Skeletal muscle tissue (tissue), 4 donors: ENCODE data around the gene RIN1. TPM values are rescaled to one million over a fixed set of nuclear protein-coding genes. Genes with fewer than 3 reads are reported as not detected.

Experiments used
- H3K27ac ChIP-seq: one replicate; pipeline ENCODE4 v1.7.0; 2013; ENCODE audit warnings: mild to moderate bottlenecking, low read depth, low read length, inconsistent platforms
- H3K27me3 ChIP-seq, 3 donors: one replicate each; pipeline ENCODE4 v1.7.0; 2013; ENCODE audit warnings: low read length in 3 of 3; ENCODE audit not compliant: control insufficient read depth in 3 of 3, insufficient read depth in 3 of 3
- H3K36me3 ChIP-seq, 3 donors: one replicate each; pipeline ENCODE4 v1.7.0; 2013; ENCODE audit warnings: low read length in 3 of 3; ENCODE audit not compliant: control insufficient read depth in 3 of 3, insufficient read depth in 3 of 3
- H3K4me1 ChIP-seq, 3 donors: one replicate each; pipeline ENCODE4 v1.7.0; 2013; ENCODE audit warnings: low read length in 3 of 3, mild to moderate bottlenecking in 3 of 3; ENCODE audit not compliant: control insufficient read depth in 3 of 3, insufficient read depth in 3 of 3
- H3K4me3 ChIP-seq, 3 donors: one replicate each; pipeline ENCODE4 v1.7.0; 2013; ENCODE audit warnings: low read length in 3 of 3
- H3K9ac ChIP-seq, 3 donors: one replicate each; pipeline ENCODE4 v1.7.0; 2013; ENCODE audit warnings: low read length in 3 of 3, mild to moderate bottlenecking in 3 of 3, moderate library complexity in 2 of 3, low read depth in 1 of 3
- H3K9me3 ChIP-seq, 3 donors: one replicate each; pipeline ENCODE4 v1.7.0; 2013; ENCODE audit warnings: low read length in 3 of 3; ENCODE audit not compliant: control insufficient read depth in 3 of 3
- total RNA-seq: library from RNA; depleted of rRNA; stranded (reverse); fragments of >200 nt; gene quantifications from one replicate; pipeline ENCODE4 v1.2.3, GENCODE V29; 2014
- donor health status: Osteomylitis.

The RIN1 gene
- total RNA-seq, 1 donor from 2014 or later: 5.7 TPM

DNA sequence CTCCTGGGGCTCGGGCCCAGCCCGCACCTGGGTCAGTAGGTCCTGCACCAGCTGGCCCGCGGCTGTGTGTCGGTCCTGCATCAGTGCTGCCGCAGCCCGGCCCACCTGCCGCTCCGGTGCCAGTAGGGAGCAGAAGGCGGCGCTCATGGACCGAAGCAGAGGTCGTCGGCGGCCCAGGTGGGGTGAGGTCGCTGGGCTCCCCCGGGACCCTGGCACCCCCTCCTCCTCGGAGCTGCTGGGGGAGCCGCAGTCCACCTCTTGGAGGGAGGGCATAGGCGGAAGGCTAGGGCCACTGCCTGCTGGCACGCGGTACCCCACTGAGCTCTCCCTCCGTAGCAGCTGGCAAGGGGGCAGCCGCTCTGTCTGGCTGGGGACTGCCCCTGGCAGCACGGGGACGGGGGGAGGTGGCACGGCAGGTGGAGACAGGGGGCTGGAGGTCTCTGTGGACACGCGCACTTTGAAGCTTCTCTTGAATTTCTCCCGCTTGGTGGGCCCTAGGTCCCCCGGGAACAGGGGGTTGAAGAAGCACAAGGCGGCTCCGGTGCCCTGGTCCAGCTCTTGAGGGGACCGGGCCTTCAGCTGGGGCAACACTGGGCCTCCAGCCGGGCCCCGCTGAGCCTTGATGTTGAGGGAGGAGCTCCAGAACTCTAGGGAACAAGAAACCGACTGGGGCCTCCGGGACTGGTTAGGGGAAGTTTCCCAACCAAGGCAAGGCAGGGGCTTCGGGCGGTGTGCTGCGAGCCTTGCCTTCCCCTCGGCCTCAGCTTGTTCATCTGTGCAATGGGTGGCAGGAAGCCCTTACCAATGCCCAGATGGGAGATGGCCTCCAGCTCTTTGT is 1.4 kb downstream of the RIN1 start:
- Histone ChIP-seq H3K9ac (peak overlapping the region; percentile 72 to 89 (median 81)), H3K27me3 (no peaks in the 10 kb centered on the region), H3K36me3 (peaks cover 19 to 37% (median 36%) of the 10 kb centered on the region in 3 donors), H3K9me3 (no peaks in the 10 kb centered on the region), H3K4me3 (peak overlapping the region in 2 of 3 donors; percentile 73 to 75), H3K4me1 (peaks cover 24 to 37% (median 35%) of the 10 kb centered on the region in 3 donors), H3K27ac (no peak overlapping the region)

DNA sequence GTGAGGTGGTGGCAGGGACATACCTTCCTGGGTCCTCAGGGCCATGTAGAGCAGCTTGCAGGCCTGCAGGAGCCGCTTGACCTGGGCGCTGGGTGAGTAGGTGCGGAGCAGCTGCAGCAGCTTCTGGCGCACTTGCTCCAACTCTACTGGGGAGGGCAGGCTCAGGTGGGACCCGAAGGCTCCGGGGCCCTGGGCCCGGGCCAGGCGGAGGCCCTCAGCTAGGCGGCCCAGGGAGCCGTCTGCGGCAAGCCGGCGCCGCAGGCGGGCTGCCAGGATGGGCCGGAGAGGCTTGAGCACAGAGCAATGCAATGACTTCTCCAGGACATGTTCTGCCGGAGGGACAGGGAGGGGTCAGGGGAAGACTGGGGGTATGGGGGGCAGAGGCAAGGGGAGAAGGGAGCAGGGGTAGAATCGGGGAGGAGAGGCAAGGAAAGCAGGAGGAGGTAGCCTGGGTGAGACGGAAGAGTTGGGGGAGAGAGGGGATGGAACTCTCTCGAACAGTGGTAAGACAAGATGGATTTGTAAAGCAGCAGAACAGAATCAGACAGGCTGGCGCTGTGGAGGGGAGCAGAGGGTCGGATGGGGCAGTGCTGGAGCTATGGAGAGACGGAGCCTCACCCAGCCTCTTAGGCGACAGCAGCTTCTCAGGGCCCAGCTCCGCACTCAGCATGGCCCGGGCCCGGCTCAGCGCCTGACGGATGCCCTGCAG is 2.2 kb downstream of the RIN1 start:
- Histone ChIP-seq H3K27ac (no peak overlapping the region), H3K4me3 (no peak overlapping the region), H3K27me3 (no peaks in the 10 kb centered on the region), H3K9me3 (no peaks in the 10 kb centered on the region), H3K9ac (no peak overlapping the region), H3K36me3 (peaks cover 11 to 31% (median 31%) of the 10 kb centered on the region in 3 donors), H3K4me1 (peaks cover 24 to 37% (median 37%) of the 10 kb centered on the region in 3 donors)

DNA sequence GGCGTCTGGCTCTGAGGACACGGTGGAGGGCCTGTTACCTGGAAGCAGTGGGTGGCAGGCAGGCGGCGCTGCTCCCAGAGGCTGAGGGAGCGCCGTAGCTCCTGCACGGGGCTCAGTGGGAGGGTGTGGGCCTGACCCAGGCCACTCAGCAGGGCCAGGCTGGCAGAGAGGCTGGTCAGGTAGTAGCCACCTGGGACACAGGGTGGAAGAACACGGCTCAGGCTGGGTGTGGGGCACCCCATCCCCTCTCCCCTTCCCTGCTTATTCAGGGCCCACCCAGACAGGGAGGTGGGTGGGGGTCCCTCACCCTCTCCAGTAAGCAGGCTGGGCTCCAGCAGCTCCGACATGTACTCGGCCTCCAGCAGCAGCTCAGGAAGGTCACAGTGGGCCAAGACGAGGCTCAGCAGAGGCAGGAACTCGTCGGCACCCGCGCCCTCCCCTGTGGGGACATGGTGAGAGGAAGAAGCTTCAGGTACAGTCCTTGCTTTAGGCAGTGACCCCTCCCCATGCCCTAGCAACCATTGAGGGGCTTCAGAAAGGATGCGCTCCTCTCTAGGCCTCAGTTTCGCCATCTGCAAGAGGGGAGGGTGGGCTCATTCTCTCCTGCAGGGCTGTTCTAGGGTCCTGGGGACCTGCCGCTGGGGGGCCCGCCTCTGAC is 2.9 kb downstream of the RIN1 start:
- H3K9me3 ChIP-seq: no peaks in the 10 kb centered on the region
- H3K36me3 ChIP-seq: peaks cover 6 to 26% (median 24%) of the 10 kb centered on the region in 3 donors
- H3K9ac ChIP-seq: no peak overlapping the region
- H3K27ac ChIP-seq: no peak overlapping the region
- H3K27me3 ChIP-seq: no peaks in the 10 kb centered on the region
- peaks cover 28 to 44% (median 43%) of the 10 kb centered on the region in 3 donors for H3K4me1 ChIP-seq
- no peak overlapping the region for H3K4me3 ChIP-seq

DNA sequence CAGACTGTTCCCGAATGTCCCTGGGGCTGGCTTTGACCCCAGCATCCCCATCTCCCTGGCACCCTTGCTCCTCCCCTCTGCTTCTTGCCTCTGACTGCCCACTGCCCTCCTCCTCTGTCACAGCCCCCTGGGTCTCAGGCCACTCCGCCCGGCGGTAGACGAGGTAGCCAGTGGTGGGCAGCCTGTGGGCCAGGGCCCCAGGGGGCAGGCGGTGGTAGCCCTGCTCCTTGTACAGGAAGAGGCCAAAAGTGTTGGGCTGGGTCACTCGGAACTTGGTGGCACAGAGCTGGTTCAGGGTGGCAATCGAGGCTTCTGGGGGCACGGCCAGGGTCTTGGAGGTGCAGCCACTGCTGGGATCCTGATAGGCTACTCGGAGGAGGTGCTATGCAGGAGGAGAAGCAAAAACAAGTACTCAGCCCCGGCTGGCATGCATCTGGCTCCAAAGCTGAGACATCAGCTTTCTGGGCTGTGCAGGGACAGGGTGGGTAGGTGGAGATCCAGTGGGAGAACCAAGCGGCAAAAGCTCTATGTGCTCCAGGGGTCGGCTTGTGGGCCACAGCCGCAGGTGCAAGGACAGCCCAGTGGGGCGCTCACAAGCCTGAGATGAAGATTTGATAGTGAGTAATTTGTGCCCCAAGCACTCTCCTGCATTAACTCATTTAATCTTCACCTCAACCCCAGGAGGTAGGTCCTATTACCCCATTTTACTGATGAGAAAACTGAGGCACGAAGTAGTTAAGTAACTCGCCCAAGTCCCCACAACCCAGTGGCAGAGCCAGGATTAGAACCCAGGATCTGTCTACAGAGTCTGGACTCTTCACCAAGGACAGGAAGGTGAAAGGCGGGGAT is 3.6 kb downstream of the RIN1 start:
- Histone ChIP-seq H3K4me1 (peaks cover 35 to 49% (median 46%) of the 10 kb centered on the region in 3 donors), H3K4me3 (no peak overlapping the region), H3K36me3 (peaks cover 6 to 21% (median 20%) of the 10 kb centered on the region in 3 donors), H3K27ac (no peak overlapping the region), H3K9ac (no peak overlapping the region), H3K9me3 (no peaks in the 10 kb centered on the region), H3K27me3 (no peaks in the 10 kb centered on the region)

DNA sequence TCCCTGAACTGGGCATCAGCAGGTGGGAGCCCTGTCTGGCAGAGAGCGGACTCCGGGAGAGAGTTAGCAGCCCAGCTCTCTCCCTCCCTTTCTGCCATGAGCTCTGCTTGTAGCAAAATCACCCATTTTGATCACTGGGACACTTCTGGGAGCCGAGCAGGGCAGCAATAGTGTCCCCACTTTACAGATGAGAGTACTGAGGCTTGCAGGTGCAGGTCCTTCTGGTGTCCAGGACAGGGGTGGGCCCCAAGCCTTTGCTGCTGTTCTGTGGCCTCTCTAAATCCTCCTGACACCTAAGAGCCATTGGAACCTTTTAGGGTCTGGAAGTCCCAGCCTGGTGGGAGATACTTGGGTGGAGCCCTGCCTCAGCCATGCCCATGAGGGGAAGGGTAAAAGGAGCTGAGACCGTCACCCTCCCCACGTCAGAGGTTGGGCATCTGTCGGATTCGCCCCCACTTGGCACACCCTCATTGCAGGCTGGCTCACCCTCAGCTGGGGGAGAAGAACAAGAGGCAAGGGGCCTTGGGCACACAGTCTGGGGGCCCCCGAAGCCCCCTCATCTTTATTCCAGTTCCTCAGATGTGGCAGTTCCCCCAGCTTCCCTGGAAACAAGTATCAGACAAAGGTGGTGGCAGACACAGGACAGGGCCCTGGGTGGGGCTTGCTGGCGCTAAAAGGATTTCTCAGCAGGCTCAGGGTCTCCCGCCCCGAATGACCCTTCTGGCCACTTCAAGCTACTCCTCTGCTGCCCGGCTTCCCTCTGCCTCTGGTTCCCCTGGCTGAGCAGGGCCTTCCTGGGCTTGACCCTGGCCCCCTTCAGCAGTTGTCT is 4.5 kb downstream of the RIN1 start:
- H3K9ac ChIP-seq: no peak overlapping the region
- no peaks in the 10 kb centered on the region for H3K27me3 ChIP-seq
- peaks cover 35 to 46% (median 45%) of the 10 kb centered on the region in 3 donors for H3K4me1 ChIP-seq
- H3K36me3 ChIP-seq: peaks cover 3 to 17% (median 16%) of the 10 kb centered on the region in 3 donors
- no peaks in the 10 kb centered on the region for H3K9me3 ChIP-seq
- H3K4me3 ChIP-seq: no peak overlapping the region
- no peak overlapping the region for H3K27ac ChIP-seq

DNA sequence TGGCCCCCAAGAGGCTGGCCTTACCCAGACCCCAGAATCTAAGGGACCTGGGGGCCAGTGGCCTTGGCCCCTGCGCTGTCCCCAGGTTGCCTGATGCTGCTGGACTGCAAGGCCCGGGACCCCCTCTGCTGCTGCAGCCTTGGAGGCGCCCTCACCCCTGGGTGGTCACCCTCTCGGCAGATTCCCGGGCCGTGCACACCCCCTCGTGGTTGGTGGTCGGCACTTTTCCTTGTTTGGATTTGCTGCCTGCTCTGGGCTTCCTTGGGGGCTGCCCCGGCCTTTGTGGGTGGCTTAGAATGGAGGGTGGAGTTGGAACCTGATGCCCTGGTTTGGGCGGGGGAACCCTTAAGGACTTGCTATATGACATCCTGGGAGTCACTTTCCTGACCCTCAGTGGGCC is 5.3 kb downstream of the RIN1 start:
- H3K36me3 ChIP-seq: peaks cover 3 to 17% (median 16%) of the 10 kb centered on the region in 3 donors
- H3K4me3 ChIP-seq: no peak overlapping the region
- H3K9me3 ChIP-seq: no peaks in the 10 kb centered on the region
- no peaks in the 10 kb centered on the region for H3K27me3 ChIP-seq
- H3K4me1 ChIP-seq: peaks cover 27 to 45% (median 38%) of the 10 kb centered on the region in 3 donors
- H3K9ac ChIP-seq: no peak overlapping the region
- no peak overlapping the region for H3K27ac ChIP-seq

DNA sequence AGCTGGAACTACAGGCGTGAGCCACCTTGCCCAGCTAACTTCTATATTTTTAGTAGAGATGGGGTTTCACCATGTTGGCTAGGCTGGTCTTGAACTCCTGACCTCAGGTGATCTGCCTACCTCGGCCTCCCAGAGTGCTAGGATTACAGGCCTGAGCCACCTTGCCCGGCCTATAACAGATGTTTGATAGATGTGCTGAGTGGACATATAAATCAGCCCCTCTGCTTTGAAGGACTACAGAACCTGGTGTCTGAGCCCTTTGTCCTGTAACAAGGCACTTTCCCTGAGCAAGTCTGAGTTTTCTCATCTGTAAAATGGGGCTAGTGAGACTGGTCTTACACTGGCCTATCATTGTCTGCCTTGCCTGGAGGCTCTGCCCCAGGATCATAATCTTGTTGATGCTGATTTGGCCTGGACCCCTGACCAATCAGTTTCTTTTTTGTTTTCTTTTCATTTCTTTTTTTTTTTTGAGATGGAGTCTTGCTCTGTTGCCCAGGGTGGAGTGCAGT is 7.0 kb downstream of the RIN1 start:
- H3K27me3 ChIP-seq: no peaks in the 10 kb centered on the region
- H3K9me3 ChIP-seq: no peaks in the 10 kb centered on the region
- peaks cover 18 to 33% (median 31%) of the 10 kb centered on the region in 3 donors for H3K4me1 ChIP-seq
- no peak overlapping the region for H3K9ac ChIP-seq
- H3K4me3 ChIP-seq: no peak overlapping the region
- H3K36me3 ChIP-seq: peaks cover 3 to 17% (median 16%) of the 10 kb centered on the region in 3 donors
- H3K27ac ChIP-seq: no peak overlapping the region

DNA sequence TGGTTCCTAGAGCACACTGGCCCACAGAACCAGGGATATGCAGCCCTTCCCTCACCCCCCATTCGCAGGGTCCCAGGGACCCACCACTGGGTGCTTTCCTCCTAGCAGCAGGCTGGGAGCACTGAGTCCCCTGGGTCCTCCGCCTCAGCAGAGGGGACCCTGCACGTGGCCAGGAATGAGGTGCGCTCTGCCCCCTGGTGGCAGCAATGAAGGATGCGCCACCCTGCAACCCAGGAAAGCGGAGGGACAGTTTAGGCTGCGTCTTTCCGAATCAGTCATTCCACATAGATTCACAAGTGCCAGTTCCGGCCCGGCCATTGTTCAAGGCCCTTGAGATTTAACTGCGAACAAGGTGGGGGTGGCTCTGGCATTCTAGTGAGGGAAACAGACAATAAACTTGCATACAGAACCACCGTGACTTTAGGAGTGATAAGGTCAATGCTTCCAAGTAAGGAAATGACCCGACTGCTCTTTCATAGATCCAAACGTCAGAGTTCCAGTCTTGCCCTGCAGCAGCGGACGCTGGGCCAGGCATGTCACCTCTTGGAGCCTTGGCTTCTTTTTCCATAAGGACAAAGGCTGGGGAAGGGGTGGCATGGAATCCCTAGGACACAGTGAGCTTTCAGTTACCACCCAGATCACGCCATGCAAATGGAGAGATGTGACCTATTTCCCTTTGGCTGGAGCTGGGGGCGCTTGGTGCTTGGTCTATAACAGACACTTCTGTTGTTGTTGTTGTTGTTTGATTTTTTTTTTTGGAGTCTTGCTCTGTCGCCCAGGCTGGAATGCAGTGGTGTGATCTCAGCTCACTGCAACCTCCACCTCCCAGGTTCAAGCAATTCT is 7.7 kb downstream of the RIN1 start:
- no peaks in the 10 kb centered on the region for H3K27me3 ChIP-seq
- H3K36me3 ChIP-seq: peaks cover 3 to 16% (median 15%) of the 10 kb centered on the region in 3 donors
- peak overlapping the region in 2 of 3 donors; percentile 38 to 68 for H3K9ac ChIP-seq
- peak overlapping the region; percentile 35 to 58 (median 57) for H3K4me3 ChIP-seq
- no peak overlapping the region for H3K27ac ChIP-seq
- H3K9me3 ChIP-seq: no peaks in the 10 kb centered on the region
- H3K4me1 ChIP-seq: peaks cover 18 to 33% (median 31%) of the 10 kb centered on the region in 3 donors
